CD4-positive, alpha-beta T cell (primary cell): ENCODE results near the gene NAV2. TPM values are rescaled to one million over a fixed set of nuclear protein-coding genes. Genes with fewer than 3 reads are reported as not detected.

Experiments
- ATAC-seq: fragments of 200-7000 bp; cut with Tn5 transposase; one replicate; pipeline ENCODE4 v1.10.0; 2022; ENCODE audit warnings: mild to moderate bottlenecking; ENCODE audit not compliant: poor library complexity
- CTCF ChIA-PET: fragments of 350-600 bp; sonication (Branson Sonifier 250); formaldehyde crosslinking; loops from one replicate; lab custom pipeline; 2021; ENCODE audit warnings: antibody characterized with exemption, inconsistent platforms; lab: Charles Lee
- POLR2A ChIA-PET: fragments of 350-600 bp; sonication (Branson Sonifier 250); formaldehyde crosslinking; loops from one replicate; lab custom pipeline; 2021; ENCODE audit warnings: antibody characterized with exemption, inconsistent platforms; lab: Charles Lee
- DNase-seq, 14 experiments: peaks; one replicate each; pipeline ENCODE4 v3.0.0-alpha.2; 2013 to 2020; ENCODE audit warnings: mixed read lengths in 2 of 14
- H3K27ac ChIP-seq, 2 donors: one replicate each; pipeline versions ENCODE4 v1.5.1 to v1.7.0; 2013; ENCODE audit warnings: low read length in 2 of 2, low read depth in 1 of 2, mild to moderate bottlenecking in 1 of 2
- H3K27me3 ChIP-seq, 2 experiments: 1 replicate in 1 of 2; 2 replicates in 1 of 2; pipeline versions ENCODE4 v1.6.1 to v1.7.0; 2013; ENCODE audit warnings: low read length in 2 of 2, control low read depth in 1 of 2, mild to moderate bottlenecking in 1 of 2, moderate library complexity in 1 of 2; ENCODE audit not compliant: insufficient read depth in 2 of 2, control insufficient read depth in 1 of 2
- H3K36me3 ChIP-seq: one replicate; pipeline ENCODE4 v1.6.1; 2013; ENCODE audit warnings: low read length, control low read depth; ENCODE audit not compliant: insufficient read depth
- H3K4me1 ChIP-seq: one replicate; pipeline ENCODE4 v1.6.1; 2013; ENCODE audit warnings: low read length, control low read depth; ENCODE audit not compliant: insufficient read depth
- H3K4me3 ChIP-seq: one replicate; pipeline ENCODE4 v1.5.1; 2013; ENCODE audit warnings: mild to moderate bottlenecking, low read length, moderate library complexity
- H3K9me3 ChIP-seq, 2 experiments: 1 replicate in 1 of 2; 2 replicates in 1 of 2; pipeline versions ENCODE4 v1.6.1 to v1.7.0; 2013; ENCODE audit warnings: low read length in 2 of 2, mild to moderate bottlenecking in 2 of 2, control low read depth in 1 of 2, moderate library complexity in 1 of 2; ENCODE audit not compliant: control insufficient read depth in 1 of 2, insufficient read depth in 1 of 2
- H3K27ac Mint-ChIP-seq: one replicate; pipeline ENCODE4 v1.8.0; 2020; ENCODE audit warnings: mixed read lengths
- H3K27me3 Mint-ChIP-seq: one replicate; pipeline ENCODE4 v1.8.0; 2021; ENCODE audit warnings: mixed read lengths
- H3K36me3 Mint-ChIP-seq: one replicate; pipeline ENCODE4 v1.8.0; 2021; ENCODE audit warnings: low read depth, mixed read lengths
- H3K4me1 Mint-ChIP-seq: one replicate; pipeline ENCODE4 v1.8.0; 2021; ENCODE audit warnings: low read depth, mixed read lengths
- H3K4me3 Mint-ChIP-seq: one replicate; pipeline ENCODE4 v1.8.0; 2020; ENCODE audit warnings: mild to moderate bottlenecking, mixed read lengths
- H3K9me3 Mint-ChIP-seq: one replicate; pipeline ENCODE4 v1.8.0; 2020; ENCODE audit warnings: mixed read lengths
- CTCF ChIP-seq: fragments of 200-600 bp; IDR thresholded peaks from one replicate; pipeline ENCODE4 v1.8.0; 2022; ENCODE audit warnings: antibody characterized with exemption, mild to moderate bottlenecking
- intact Hi-C, 2 experiments: fragments of 100-400 bp; cut with DNase I in 1 of 2; cut with micrococcal nuclease in 1 of 2; formaldehyde crosslinking; loops; one replicate each; pipeline versions ENCODE4 v1.15.1 to v1.9.0; 2023 to 2025; cut with DNase I, micrococcal nuclease
- total RNA-seq, 174 experiments: library from RNA in 2 of 174; stranded (reverse) in 2 of 174; gene quantifications; one replicate each; pipeline ENCODE4 v1.2.3 and lab custom pipeline; 2021 to 2026

NAV2 gene
- total RNA-seq, 2 experiments from 2014 or later: 0.55 to 0.64 TPM

GRCh38 chr11:19834771-19835170, 122.1 kb downstream of the NAV2 start:
- Histone ChIP-seq H3K36me3 (no peaks in the 10 kb centered on the region), H3K4me1 (no peaks in the 10 kb centered on the region), H3K4me3 (no peak overlapping the region), H3K27me3 (no peaks in the 10 kb centered on the region), H3K9me3 (peaks cover 0 to 8% of the 10 kb centered on the region in 2 experiments), H3K27ac (no peak overlapping the region)
- H3K27ac Mint-ChIP-seq: no peak overlapping the region
- no peak overlapping the region for H3K4me3 Mint-ChIP-seq
- POLR2A ChIA-PET: interaction anchor here (0.7 kb wide), 1 partner anchor 9 kb away, joined by 3 read pairs; no protein-coding TSS in a partner anchor
- H3K27me3 Mint-ChIP-seq: no peaks in the 10 kb centered on the region
- H3K4me1 Mint-ChIP-seq: no peaks in the 10 kb centered on the region
- no peak for DNase-seq
- H3K9me3 Mint-ChIP-seq: no peaks in the 10 kb centered on the region
- no peak for TF ChIP-seq CTCF
- H3K36me3 Mint-ChIP-seq: no peaks in the 10 kb centered on the region
- CTCF ChIA-PET: no interaction called here
- intact Hi-C loops: no loop called here
- no peak for ATAC-seq

GRCh38 chr11:19836666-19837065, 124.0 kb downstream of the NAV2 start:
- no peak overlapping the region for H3K4me3 ChIP-seq
- no peak overlapping the region for H3K27ac ChIP-seq
- ATAC-seq (no peak), DNase-seq (no peak)
- Mint-ChIP-seq H3K4me1 (no peaks in the 10 kb centered on the region), H3K9me3 (no peaks in the 10 kb centered on the region), H3K27ac (no peak overlapping the region), H3K4me3 (no peak overlapping the region), H3K27me3 (no peaks in the 10 kb centered on the region), H3K36me3 (no peaks in the 10 kb centered on the region)
- no peaks in the 10 kb centered on the region for H3K27me3 ChIP-seq
- H3K36me3 ChIP-seq: no peaks in the 10 kb centered on the region
- peaks cover 0 to 8% of the 10 kb centered on the region in 2 experiments for H3K9me3 ChIP-seq
- POLR2A ChIA-PET: no interaction called here
- no peaks in the 10 kb centered on the region for H3K4me1 ChIP-seq
- TF ChIP-seq CTCF: no peak
- intact Hi-C loops: no loop called here
- CTCF ChIA-PET: no interaction called here

- H3K4me3 Mint-ChIP-seq: no peak overlapping the region
Measured at GRCh38 chr11:19838994-19839768, 126.5 kb downstream of the NAV2 start.

More at GRCh38 chr11:19838994-19839768, 126.5 kb downstream of the NAV2 start:
- H3K27ac Mint-ChIP-seq: no peak overlapping the region
- H3K36me3 Mint-ChIP-seq: no peaks in the 10 kb centered on the region
- Histone ChIP-seq H3K27ac (no peak overlapping the region), H3K9me3 (no peaks in the 10 kb centered on the region), H3K27me3 (no peaks in the 10 kb centered on the region), H3K4me1 (no peaks in the 10 kb centered on the region), H3K4me3 (no peak overlapping the region), H3K36me3 (no peaks in the 10 kb centered on the region)
- no peaks in the 10 kb centered on the region for H3K27me3 Mint-ChIP-seq
- DNase-seq: no peak
- H3K9me3 Mint-ChIP-seq: no peaks in the 10 kb centered on the region
- no peak for ATAC-seq
- TF ChIP-seq CTCF: no peak
- ChIA-PET POLR2A (no interaction called here), CTCF (no interaction called here)
- H3K4me1 Mint-ChIP-seq: no peaks in the 10 kb centered on the region
- intact Hi-C loops: no loop called here
